SIG-M5 (cell line): ENCODE data around the gene ATP5IF1.

ENCODE experiments used
- DNase-seq: peaks from one replicate; lab custom pipeline; 2025; lab: John Stamatoyannopoulos, UW

Gene ATP5IF1

DNA sequence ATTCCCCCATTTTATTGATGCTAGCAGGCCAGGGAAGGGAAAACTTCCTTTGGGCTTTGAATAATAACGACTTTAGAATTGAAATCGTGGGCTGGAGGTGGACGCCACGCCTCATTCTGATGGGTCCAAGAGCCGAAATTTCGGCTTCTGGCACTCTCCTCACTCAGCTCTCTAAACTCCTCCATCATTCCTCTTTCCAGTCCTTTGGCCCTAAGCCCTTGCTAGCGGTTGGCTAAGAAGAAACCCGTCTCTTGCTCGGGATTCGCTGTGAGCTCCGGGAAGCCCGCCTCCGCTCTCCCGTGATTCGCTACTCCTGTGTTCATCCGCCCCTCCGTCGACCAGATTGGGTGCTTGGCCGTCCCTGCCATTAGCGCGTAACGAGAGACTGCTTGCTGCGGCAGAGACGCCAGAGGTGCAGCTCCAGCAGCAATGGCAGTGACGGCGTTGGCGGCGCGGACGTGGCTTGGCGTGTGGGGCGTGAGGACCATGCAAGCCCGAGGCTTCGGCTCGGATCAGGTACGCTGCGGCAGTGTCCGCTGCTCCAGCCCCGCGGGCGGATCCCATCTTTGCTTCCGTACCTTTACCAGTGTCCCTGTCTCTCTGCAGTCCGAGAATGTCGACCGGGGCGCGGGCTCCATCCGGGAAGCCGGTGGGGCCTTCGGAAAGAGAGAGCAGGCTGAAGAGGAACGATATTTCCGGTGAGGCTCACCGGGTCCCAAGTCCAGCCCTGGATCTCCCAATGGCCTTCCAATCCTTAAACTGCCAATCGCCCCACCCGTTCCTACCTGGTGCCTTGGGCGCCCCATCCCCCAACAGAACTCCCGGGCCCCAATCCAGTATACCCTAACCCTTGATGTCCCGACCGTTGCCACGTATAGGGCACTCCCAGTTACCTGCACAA is at the start of gene ATP5IF1:
Gene ATP5IF1 (plus strand): TSS at position 370 of the 901 bp plus-strand sequence. CDS start 60 bp downstream, at position 430.
- peak; percentile 88 for DNase-seq

DNA sequence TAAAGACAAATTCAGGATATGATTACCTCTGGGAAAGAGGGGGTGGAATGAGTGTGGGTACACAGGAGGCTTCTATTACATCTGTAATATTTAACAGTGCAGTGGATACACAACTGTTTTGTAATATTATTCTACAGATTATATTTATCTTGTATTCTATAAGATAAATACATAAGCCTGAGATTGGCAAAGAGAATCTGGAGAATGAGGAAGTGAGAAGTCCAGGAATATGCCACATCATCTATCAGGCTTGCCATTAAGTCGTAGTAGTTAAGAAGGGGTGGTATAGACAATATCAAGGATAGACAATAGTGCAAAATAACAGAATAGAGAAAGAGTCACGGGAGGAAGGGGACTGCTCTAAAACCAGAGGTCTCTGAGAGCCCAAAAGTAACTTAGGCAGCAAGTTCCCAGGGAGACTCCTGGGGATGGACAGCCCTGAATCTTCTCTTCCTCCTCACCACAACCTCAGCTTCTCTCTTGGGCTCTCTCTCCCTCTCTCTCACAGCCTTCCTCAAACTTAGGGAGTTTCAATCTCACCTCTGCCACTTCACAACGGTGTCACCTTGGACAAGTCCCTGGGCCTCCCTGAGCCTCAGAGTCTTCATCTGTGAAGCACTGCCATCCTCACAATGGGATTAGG is 45.5 kb upstream of the ATP5IF1 start:
- DNase-seq: no peak

DNA sequence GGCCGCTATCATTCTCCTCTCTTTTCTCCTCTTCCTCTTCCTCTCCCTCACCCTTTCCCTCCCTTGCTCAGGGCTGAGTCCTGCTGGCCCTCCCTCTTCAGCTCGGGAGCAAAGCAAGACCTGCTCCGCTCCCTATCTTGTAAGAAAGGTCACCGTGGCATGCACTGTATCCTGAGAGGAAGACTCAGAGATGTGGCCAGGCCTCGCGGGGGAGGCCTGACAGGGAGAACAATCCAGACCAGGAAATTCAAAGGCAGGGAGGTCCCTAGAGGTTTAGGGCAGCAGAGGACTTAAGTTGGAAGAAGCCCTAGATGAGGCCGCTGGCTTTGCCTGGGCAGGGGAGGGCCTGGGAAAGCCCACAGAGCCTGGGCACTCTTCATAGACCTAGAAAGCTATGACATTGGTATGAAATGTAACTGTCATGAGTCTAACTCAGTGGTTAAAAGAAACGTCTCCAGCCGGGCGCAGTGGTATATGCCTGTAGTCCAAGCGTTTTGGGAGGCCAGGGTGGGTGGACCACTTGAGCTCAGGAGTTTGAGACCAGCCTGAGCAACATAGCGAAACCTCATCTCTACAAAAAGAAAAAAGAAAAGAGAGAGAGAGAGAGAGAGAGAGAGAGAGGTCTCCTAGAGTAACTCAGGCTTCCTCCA is 44.8 kb upstream of the ATP5IF1 start:
- DNase-seq: no peak

DNA sequence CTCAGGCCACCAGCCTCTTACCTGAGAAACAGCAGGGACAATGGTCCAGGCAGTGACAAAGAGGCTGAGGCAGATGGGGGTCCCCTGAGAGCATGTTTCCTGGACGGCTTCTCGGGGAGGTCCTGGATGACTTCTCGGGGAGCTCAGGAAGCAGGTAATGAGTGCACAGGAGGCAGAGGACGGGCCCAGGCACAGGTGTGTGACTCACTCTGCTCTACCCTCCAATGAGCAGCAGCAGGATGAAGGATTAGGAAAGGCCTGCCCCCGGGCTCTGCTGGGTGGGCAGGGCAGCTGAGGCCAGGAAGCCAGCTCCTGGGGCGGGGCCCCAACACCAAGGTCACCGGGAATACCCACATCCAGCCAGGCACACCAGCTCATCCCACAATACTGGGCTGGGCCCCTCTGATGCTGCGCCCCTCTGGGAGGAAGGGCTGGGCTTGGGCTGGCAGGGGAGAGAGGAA is 42.2 kb upstream of the ATP5IF1 start:
- DNase-seq: no peak

DNA sequence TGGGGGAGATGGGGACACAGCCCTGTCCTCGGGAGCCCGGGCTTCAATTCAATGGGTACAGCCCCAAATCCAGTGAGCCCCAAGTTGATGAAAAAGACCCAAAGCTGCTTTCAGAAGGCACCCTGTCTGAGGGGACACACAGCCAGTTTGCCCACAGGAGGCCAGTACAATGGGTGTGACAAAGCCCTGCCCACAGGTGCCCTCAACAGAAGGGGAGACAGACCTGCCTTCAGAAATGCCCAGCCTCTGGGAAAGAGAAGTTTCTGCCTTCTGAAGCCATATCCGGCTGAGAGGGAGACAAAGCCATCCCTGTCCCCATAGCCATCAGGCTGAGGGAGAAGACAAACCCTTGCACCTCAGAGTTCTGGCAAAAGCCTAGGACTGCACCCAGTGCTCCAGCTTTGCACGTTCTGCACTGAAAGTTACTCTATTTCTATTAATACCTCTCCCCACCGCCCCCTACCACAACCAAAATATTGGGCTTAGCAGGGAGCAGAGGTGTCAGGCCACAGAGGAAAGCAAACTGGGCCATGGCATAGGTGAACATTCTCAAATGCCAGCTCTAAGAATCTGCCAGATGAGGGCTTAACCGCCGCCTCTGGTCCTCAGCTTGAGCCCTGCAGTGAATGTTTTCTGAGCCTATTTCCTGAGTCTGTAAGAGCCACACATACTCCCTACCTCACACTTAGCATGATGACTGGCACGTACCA is 41.4 kb upstream of the ATP5IF1 start:
- DNase-seq: no peak

DNA sequence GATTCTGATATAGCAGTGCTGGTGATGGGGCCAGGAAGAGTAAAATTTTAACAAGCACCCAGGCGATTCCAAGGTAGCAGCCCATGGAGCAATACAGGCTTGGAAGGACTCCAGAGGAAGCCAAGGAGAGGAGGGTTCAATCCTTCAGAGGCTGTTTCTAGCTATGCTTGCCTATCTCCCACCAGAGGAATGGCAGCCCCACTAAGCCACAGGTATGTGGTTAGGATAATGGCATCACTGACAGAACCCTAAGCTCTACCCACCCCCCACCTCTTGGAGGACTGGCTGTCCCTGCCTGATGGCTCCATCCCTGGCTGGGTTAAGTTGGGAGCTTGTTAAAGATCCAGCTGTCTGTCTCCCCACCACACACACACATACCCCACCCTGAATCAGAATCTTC is 40.1 kb upstream of the ATP5IF1 start:
- DNase-seq: no peak

DNA sequence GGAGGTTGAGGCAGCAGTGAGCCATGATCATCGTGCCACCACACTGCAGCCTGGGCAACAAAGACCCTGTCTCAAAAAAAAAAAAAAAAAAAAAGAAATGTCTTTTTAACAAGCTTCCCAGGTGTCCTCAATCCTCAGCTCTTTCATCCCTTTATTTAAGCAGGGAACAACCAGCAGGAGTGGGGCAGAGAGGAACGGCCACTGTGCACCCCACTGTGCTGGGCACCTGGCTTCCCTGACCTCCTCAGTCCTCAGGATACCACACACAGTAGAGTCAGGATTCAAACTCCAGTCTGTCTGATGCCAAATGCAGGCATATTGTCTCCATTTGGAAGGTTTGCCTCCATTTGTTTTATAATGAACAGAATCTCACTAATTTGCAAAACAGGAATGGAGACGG is 39.6 kb upstream of the ATP5IF1 start:
- DNase-seq: no peak

DNA sequence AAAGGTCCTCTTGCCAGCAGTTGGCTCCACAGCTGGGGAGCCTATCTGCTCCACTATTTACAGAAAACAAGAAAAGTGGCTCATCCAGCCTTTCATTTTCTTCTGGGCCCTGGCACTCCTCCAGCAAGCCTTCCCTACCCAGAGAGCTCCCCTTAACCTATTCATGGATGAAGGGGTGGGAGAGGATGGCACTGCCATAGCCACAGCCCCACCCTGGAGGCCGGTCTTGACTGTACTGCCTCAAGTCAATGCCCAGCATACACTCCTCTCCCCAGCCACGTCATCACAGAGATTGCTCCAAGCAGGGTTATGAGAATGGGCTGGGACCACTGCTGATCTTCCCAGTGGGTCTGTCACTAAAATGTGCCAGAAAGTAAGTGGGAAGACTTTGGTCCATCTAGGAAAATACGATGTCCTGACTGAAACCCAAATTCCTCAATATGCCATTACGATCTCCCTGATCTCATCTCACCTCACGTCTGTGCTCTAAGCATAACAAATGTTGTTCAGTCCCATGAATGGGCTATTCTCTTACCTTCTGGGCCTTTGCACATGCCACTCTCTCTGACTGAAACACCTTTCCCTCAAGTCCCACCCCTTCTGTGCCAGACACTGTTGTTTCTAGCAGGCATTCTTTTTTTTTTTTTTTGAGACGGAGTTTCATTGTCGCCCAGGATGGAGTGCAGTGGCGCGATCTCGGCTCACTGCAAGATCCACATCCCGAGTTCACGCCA is 38.1 kb upstream of the ATP5IF1 start:
- DNase-seq: no peak

DNA sequence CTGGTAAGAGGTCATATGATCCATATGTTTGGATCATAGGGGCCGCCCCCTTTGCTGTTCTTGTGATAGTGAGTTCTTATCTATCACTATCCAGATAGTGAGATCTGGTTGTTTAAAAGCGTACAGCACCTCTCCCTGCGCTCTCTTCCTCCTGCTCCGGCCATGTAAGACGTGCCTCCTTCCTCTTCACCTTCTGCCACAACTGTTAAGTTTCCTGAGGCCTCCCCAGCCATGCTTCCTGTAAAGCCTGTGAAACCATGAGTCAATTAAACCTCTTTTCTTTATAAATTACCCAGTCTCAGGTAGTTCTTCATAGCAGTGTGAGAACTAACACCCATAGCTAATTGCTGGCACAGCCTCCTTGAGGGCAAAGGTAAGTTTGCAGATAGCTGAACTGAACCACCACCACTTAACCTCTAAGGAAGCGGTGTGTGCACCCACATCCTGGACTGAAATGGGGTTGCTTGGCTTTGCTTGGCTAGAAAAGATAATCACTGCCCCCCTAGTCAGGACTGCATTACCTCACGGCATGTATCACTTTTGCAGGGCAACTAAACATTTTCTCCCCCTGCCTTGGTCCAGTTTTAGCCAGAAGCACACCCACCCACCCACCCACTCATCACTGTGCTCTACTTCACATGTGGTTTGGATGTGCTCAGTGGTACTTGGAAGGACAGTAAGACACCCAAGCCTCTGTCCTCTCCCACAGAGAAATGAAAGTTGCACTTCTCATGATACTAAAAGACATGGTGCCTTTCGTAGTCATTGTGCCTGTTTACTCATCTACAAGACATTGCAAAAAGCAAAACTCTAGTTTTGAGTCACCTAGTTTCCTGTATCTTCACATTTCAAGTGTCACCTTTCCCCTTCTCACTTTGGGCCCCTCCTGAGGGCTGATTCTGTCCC is 36.3 kb upstream of the ATP5IF1 start:
- DNase-seq: no peak

DNA sequence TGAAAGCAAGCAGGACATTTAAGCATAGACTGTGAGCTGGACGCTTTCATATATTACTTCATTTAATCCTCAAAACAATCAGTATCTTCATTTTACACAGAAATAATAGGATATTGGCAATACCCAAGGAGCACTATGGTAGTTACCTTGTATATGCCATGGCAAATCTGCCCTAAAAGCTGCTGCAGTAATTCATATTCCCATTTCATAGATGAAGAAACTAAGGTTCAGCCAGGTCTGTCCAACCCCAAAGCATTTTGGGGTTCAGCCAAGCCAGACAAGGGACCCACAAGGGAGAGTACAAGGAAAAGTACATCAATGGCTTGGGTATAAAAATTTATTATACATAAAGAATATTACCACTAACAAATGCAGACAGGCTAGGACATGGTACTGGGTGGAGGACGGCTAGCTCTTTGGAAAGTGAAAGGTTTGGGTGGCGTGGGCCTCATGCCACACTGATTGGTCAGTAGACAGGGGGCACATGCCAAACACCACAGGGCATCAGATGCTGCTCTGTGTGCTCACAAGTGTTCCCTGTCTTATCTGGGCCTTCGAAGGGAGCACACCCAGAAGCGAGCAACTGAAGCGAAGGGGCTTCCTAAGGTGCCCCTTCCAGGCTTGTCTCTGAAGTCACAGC is 35.6 kb upstream of the ATP5IF1 start:
- no peak for DNase-seq

DNA sequence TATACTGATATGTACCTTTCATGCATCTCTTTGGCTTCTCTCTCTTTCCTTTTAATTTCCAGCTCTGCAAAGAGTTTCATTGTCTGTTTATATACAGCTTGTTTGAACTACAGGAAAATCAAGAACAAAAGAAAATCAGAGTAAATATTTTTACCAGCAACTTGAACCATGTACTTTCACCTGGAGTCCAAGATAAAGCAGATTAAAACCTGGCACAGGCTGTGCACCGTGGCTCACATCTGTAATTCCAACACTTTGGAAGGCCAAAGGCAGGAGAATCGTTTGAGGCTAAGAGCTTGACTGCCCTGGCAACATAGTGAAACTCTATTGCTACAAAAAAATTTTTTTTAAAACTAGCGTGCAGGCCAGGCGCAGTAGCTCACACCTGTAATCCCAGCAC is 30.7 kb upstream of the ATP5IF1 start:
- DNase-seq: no peak

DNA sequence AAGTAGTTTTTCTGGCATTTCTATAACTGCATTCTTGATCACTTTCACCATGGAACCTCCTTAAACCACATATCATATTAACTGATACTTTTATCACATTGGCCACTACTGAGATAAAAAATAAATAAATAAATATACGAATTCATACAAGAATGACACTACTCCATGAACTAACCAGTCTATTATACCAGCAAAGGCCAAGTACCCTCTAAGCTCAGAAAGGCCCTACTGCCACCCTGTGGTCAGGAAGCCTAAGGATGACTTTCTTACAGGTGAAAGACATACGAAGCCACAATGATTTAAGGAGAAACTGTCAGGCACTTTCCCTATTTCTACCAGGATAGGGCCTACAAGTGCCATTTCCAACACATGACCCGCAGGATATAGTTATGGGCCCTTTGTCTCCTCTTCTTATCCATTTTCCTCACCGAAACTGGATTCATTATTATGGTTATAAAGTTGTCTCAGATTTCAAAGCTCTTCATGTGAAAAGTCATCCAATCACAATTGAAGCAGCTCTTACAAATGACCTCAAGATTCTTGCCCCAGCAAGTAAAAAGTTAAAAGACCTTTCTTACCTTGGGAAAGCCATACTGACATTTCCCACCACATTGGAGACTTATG is 27.0 kb upstream of the ATP5IF1 start:
- DNase-seq: no peak

DNA sequence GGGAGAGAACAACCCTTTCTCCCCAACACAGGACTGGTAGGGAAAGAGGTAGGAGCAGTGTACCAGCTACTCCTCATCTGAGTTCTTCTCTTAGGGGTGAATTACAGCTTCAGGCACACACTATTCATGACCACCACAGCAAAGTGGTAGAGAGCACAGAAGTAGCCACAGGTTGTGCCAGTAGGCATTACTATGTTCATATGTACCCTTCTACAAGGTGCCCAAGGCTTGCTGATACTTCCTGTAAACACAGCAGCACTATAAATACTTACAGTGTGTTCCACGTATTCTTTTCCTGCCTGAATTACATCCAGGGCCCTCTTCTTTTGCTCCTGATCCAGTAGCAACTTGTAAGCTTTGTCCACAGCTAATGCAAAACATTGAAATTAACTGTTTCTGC is 26.2 kb upstream of the ATP5IF1 start:
- no peak for DNase-seq

DNA sequence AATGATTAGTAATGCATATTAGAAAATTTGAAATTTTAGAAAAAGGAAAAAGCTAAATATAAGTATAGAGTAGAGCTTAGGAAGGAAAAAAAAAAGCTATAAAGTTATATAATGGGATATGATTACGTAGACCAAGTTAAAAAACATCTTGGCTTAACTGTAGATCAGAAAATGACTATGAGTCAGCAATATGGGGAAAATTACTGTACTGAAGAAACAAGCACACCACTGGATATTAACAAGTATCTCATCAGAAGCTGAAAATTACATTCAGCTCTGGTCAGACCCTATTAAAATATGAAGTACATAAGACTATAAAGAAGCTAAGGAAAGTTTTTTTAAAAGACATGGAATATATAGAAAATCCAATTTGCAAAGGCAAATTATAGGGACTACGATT is 22.6 kb upstream of the ATP5IF1 start:
- no peak for DNase-seq

DNA sequence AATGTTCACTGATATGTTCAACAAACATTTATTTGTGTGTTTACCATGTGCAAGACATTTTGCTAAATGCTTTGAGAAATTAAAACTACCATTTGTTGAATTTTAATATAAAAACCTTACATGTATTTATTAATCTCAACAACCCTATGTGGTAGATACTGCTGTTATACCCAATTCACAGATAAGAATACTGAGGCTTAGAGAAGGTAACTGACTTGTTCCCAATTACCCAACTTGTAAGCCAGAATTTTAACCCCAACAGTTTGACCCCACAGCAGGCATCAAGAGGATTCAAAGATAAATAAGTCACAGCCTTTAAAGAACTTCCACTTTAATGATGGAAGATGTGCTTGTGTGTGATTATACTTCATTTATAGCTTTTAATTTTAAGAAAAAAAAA is 6.8 kb upstream of the ATP5IF1 start:
- no peak for DNase-seq

DNA sequence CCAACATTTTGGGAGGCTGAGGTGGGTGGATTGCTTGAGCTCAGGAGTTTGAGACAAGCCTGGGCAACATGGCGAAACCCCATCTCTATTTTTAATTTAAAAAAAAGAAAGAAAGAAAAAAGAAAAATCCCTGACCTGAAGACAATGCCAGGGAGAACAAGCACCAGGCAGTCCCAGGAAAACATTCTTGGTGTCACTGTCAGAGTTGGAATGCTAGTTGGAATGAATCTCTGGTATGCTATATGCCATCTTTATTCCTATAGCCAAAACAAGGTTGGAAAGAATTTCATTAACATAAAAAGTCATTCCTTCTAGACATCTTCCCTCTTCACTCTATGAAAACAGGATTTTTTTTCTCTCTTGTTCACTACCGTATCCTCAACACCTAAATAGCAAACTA is 5.9 kb upstream of the ATP5IF1 start:
- DNase-seq: no peak

DNA sequence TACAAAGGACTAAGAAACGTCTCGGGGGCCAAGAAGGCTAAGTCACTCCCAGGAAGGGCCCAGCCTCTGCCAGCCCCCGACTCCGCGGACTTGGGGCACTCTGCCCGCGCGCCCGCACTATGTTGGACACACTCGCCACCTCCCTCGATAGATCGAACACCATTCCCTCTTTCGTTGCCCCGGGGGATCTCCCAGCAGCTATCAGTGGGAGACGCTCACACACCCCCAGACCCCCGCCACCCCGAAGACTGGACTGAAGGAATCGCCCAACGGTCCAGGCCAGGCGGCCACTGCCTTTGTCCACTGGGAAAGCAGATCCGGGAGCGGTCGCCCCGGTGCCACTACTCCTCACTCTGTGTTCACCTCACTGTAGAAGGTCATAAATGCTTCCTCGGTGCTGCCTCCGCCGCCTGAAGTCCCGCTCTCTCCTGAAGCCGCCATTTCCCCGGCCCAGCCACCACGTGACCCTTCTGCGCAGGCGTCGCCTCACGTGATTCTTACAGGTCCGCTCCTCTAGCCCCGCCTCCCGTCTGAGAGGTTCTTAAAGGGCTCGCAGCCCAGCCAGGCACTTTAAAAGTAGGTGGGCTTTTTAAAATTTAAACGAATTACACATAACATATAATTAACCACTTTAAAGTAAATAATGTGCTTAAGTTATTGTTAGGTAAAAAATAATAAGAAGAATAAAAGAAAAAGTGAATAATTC is 3.2 kb upstream of the ATP5IF1 start, which contains the start of gene DNAJC8:
Gene DNAJC8 (minus strand): TSS at position 472 of the 706 bp plus-strand sequence. CDS start 31 bp downstream, at position 441.
- DNase-seq: peak; percentile 70

DNA sequence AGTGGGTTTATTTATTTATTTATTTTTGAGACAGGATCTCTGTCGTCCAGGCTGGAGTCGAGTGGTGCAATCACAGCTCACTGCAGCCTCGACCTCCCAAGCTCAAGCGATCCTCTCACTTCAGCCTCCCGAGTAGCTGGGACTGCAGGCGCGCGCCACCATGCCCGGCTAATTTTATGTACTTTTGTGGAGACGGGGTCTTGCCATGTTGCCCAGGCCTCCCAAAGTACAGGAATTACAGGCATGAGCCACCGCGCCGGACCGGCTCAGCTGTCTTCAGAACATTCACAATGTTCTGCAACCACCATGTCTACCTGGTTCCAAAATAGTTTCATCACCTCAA is 2.7 kb upstream of the ATP5IF1 start:
- no peak for DNase-seq
